Calu3 (cell line): Measurements from ENCODE around the gene KREMEN1. TPM values are rescaled to one million over a fixed set of nuclear protein-coding genes. Genes with fewer than 3 reads are reported as not detected.

Source experiments
- BruUV-seq: library from RNA; stranded (reverse); fragments of 400-500 nt; replicated peaks from 2 replicates; lab custom pipeline; 2021; lab: Mats Ljungman, UMichigan
- CTCF ChIA-PET: fragments of 300-600 bp; sonication (Branson Sonifier 250); formaldehyde crosslinking; loops from one replicate; lab custom pipeline; 2022; ENCODE audit warnings: antibody characterized with exemption; lab: Charles Lee
- DNase-seq: peaks from one replicate; pipeline ENCODE4 v3.0.0; 2022
- H3K27ac Mint-ChIP-seq: one replicate; pipeline ENCODE4 v1.8.0; 2022; ENCODE audit warnings: mixed read lengths; ENCODE audit not compliant: unreplicated experiment
- H3K27me3 Mint-ChIP-seq: one replicate; pipeline ENCODE4 v1.8.0; 2022; ENCODE audit warnings: mixed read lengths; ENCODE audit not compliant: unreplicated experiment
- H3K36me3 Mint-ChIP-seq: one replicate; pipeline ENCODE4 v1.8.0; 2022; ENCODE audit warnings: mild to moderate bottlenecking, moderate library complexity, mixed read lengths; ENCODE audit not compliant: insufficient read depth, unreplicated experiment
- H3K4me1 Mint-ChIP-seq: one replicate; pipeline ENCODE4 v1.8.0; 2022; ENCODE audit warnings: mild to moderate bottlenecking, low read depth, mixed read lengths; ENCODE audit not compliant: unreplicated experiment
- H3K4me3 Mint-ChIP-seq: one replicate; pipeline ENCODE4 v1.8.0; 2022; ENCODE audit warnings: mild to moderate bottlenecking, low read depth, moderate library complexity, mixed read lengths; ENCODE audit not compliant: unreplicated experiment
- H3K9me3 Mint-ChIP-seq: one replicate; pipeline ENCODE4 v1.8.0; 2022; ENCODE audit warnings: low read depth, mixed read lengths; ENCODE audit not compliant: unreplicated experiment
- CTCF ChIP-seq: fragments of 200-600 bp; IDR thresholded peaks from one replicate; pipeline ENCODE4 v1.8.0; 2022; ENCODE audit warnings: antibody characterized with exemption; ENCODE audit not compliant: unreplicated experiment
- intact Hi-C: fragments of 100-400 bp; cut with micrococcal nuclease; formaldehyde crosslinking; loops from one replicate; pipeline ENCODE4 v1.10.0; 2022; ENCODE audit not compliant: unreplicated experiment
- total RNA-seq: library from RNA; stranded (reverse); gene quantifications from 2 replicates; pipeline ENCODE4 v1.2.3, GENCODE V29; 2022

KREMEN1 gene
- total RNA-seq, 1 experiment from 2014 or later = 2.8 TPM

GRCh38 chr22:29070490-29070889 is 2.3 kb upstream of the KREMEN1 start:
- Mint-ChIP-seq H3K27ac (no peak overlapping the region), H3K27me3 (peaks cover 63% of the 10 kb centered on the region), H3K9me3 (no peaks in the 10 kb centered on the region), H3K36me3 (peaks cover 20% of the 10 kb centered on the region), H3K4me1 (no peaks in the 10 kb centered on the region), H3K4me3 (peak overlapping the region; percentile 76)
- intact Hi-C loops = loop anchor here (10.0 kb wide), 1 partner anchor 84 kb away; no protein-coding TSS in a partner anchor
- no TSS peak for BruUV-seq
- CTCF ChIA-PET = no interaction called here
- no peak for TF ChIP-seq CTCF
- no peak for DNase-seq

GRCh38 chr22:29071261-29072045 is 1.4 kb upstream of the KREMEN1 start:
- Mint-ChIP-seq H3K4me1 (no peaks in the 10 kb centered on the region), H3K27me3 (peaks cover 63% of the 10 kb centered on the region), H3K27ac (no peak overlapping the region), H3K4me3 (peak overlapping the region; percentile 76), H3K36me3 (peaks cover 20% of the 10 kb centered on the region), H3K9me3 (no peaks in the 10 kb centered on the region)
- no peak for TF ChIP-seq CTCF
- DNase-seq = peak; percentile 34
- no TSS peak for BruUV-seq
- CTCF ChIA-PET = no interaction called here
- intact Hi-C loops = loop anchor here (10.0 kb wide), 1 partner anchor 83 kb away; no protein-coding TSS in a partner anchor

GRCh38 chr22:29072193-29072978 is 449 bp upstream of the KREMEN1 start:
- H3K27ac Mint-ChIP-seq = no peak overlapping the region
- no peak for TF ChIP-seq CTCF
- no peaks in the 10 kb centered on the region for H3K9me3 Mint-ChIP-seq
- no peaks in the 10 kb centered on the region for H3K4me1 Mint-ChIP-seq
- intact Hi-C loops = loop anchor here (10.0 kb wide), 1 partner anchor 82 kb away; no protein-coding TSS in a partner anchor
- BruUV-seq = no TSS peak
- H3K36me3 Mint-ChIP-seq = peaks cover 20% of the 10 kb centered on the region
- H3K4me3 Mint-ChIP-seq = peak overlapping the region; percentile 76
- CTCF ChIA-PET = no interaction called here
- H3K27me3 Mint-ChIP-seq = peaks cover 58% of the 10 kb centered on the region
- peak; percentile 98 for DNase-seq

- Mint-ChIP-seq H3K9me3 (no peaks in the 10 kb centered on the region), H3K36me3 (peaks cover 20% of the 10 kb centered on the region), H3K4me1 (no peaks in the 10 kb centered on the region), H3K27ac (peak overlapping the region; percentile 21), H3K27me3 (peaks cover 58% of the 10 kb centered on the region), H3K4me3 (peak overlapping the region; percentile 76)
- intact Hi-C loops = loop anchor here (10.0 kb wide), 1 partner anchor 81 kb away; no protein-coding TSS in a partner anchor
- no TSS peak for BruUV-seq
- TF ChIP-seq CTCF = no peak
- DNase-seq = peak; percentile 52
- CTCF ChIA-PET = interaction anchor here (0.5 kb wide), 1 partner anchor 170 kb away, joined by 3 read pairs; no protein-coding TSS in a partner anchor
Measured at GRCh38 chr22:29073618-29074275, 912 bp downstream of the KREMEN1 start.
